Measurements from ENCODE around the gene UBXN7.
"Not testable (repeated sequence)": the region's sequence is repeated elsewhere in the genome, so short reads cannot be mapped to it uniquely, and the experiment has no call there.

Gene UBXN7

GRCh38 chr3:196418601-196419000 lies 13.6 kb downstream of the UBXN7 start:
- DNase-seq: peak in 1 of 2 experiments; percentile 12

- no peak for DNase-seq
Observed at GRCh38 chr3:196414469-196414868, 17.8 kb downstream of the UBXN7 start.

GRCh38 chr3:196412704-196413103 lies 19.5 kb downstream of the UBXN7 start:
- no peak for DNase-seq

GRCh38 chr3:196409409-196409808 lies 22.8 kb downstream of the UBXN7 start:
- no peak for DNase-seq

GRCh38 chr3:196408565-196409300 lies 23.5 kb downstream of the UBXN7 start:
- DNase-seq: no peak

- no peak for DNase-seq
Observed at GRCh38 chr3:196406811-196407470, 25.3 kb downstream of the UBXN7 start.

GRCh38 chr3:196400331-196400730 lies 31.9 kb downstream of the UBXN7 start:
- DNase-seq: no peak

GRCh38 chr3:196399485-196399945 lies 32.7 kb downstream of the UBXN7 start:
- no peak for DNase-seq

GRCh38 chr3:196398782-196399181 lies 33.4 kb downstream of the UBXN7 start:
- no peak for DNase-seq

GRCh38 chr3:196397941-196398340 lies 34.3 kb downstream of the UBXN7 start:
- no peak for DNase-seq

GRCh38 chr3:196390116-196390515 lies 42.1 kb downstream of the UBXN7 start:
- DNase-seq: no peak

GRCh38 chr3:196388956-196389355 lies 43.3 kb downstream of the UBXN7 start:
- no peak for DNase-seq

GRCh38 chr3:196387941-196388340 lies 44.3 kb downstream of the UBXN7 start:
- DNase-seq: not testable (repeated sequence)

- DNase-seq: not testable (repeated sequence)
Observed at GRCh38 chr3:196386797-196387196, 45.4 kb downstream of the UBXN7 start.

GRCh38 chr3:196386034-196386433 lies 46.2 kb downstream of the UBXN7 start:
- not testable (repeated sequence) for DNase-seq

GRCh38 chr3:196385446-196385845 lies 46.8 kb downstream of the UBXN7 start:
- DNase-seq: not testable (repeated sequence)

GRCh38 chr3:196378146-196378841 lies 53.9 kb downstream of the UBXN7 start:
- no peak for DNase-seq

GRCh38 chr3:196377321-196377720 lies 54.9 kb downstream of the UBXN7 start:
- DNase-seq: no peak

- no peak for DNase-seq
Observed at GRCh38 chr3:196365736-196366135, 66.5 kb downstream of the UBXN7 start.

- no peak for DNase-seq
Observed at GRCh38 chr3:196360586-196360985, 71.6 kb downstream of the UBXN7 start.

- DNase-seq: not testable (repeated sequence)
Observed at GRCh38 chr3:196358540-196358939, 73.7 kb downstream of the UBXN7 start.

- DNase-seq: no peak
Observed at GRCh38 chr3:196357905-196358304, 74.3 kb downstream of the UBXN7 start.

- no peak for DNase-seq
Observed at GRCh38 chr3:196356556-196356955, 75.7 kb downstream of the UBXN7 start.

GRCh38 chr3:196355668-196356067 lies 76.6 kb downstream of the UBXN7 start:
- DNase-seq: no peak

All from AML-193 (cell line).